IMR-90 (cell line): ENCODE results near the gene PDF.

Source experiments
- BHLHE40 ChIP-seq: fragments of 150-350 bp; IDR thresholded peaks from 2 replicates; pipeline ENCODE4 v1.6.1; 2016; ENCODE audit warnings: mild to moderate bottlenecking, low read depth, low read length
- CHD1 ChIP-seq: IDR thresholded peaks from 2 replicates; pipeline ENCODE4 v1.6.1; 2012; ENCODE audit warnings: low read depth, low read length, improper control_type of control experiment
- CTCF ChIP-seq: conservative IDR thresholded peaks from 2 replicates; pipeline ENCODE4 v1.5.1; 2012; ENCODE audit warnings: mild to moderate bottlenecking, low read depth, low read length, improper control_type of control experiment
- MAFK ChIP-seq: IDR thresholded peaks from 2 replicates; pipeline ENCODE4 v1.6.1; 2012; ENCODE audit warnings: low read depth, low read length, improper control_type of control experiment
- MAZ ChIP-seq: IDR thresholded peaks from 2 replicates; pipeline ENCODE4 v1.6.1; 2012; ENCODE audit warnings: low read depth, mild to moderate bottlenecking, low read length, improper control_type of control experiment, moderate library complexity, borderline replicate concordance
- NFE2L2 ChIP-seq: fragments of 150-350 bp; IDR thresholded peaks from 2 replicates; pipeline ENCODE4 v1.6.1; 2016; ENCODE audit warnings: low read depth, mild to moderate bottlenecking, low read length
- POLR2A ChIP-seq: IDR thresholded peaks from 2 replicates; pipeline ENCODE4 v1.6.1; 2012; ENCODE audit warnings: mild to moderate bottlenecking, low read depth, low read length
- RAD21 ChIP-seq: IDR thresholded peaks from 2 replicates; pipeline ENCODE4 v1.6.1; 2012; ENCODE audit warnings: low read length, improper control_type of control experiment

GRCh38 chr16:69345923-69346322 is 15.5 kb upstream of the PDF start:
- TF ChIP-seq CTCF (no peak), MAFK (no peak), POLR2A (no peak), NFE2L2 (no peak), MAZ (no peak), BHLHE40 (no peak), CHD1 (no peak), RAD21 (no peak)
